ENCODE data around the gene SSH2.
A peak's percentile ranks its signal among the peaks of the same experiment; 100 is the strongest.
"Not testable (repeated sequence)": the region's sequence is repeated elsewhere in the genome, so short reads cannot be mapped to it uniquely, and the experiment has no call there.

The SSH2 gene

GRCh38 chr17:29728490-29728889 lies 201.5 kb downstream of the SSH2 start:
- DNase-seq: no peak

GRCh38 chr17:29726715-29727252 lies 203.2 kb downstream of the SSH2 start:
- no peak for DNase-seq

GRCh38 chr17:29725408-29725807 lies 204.6 kb downstream of the SSH2 start:
- DNase-seq: not testable (repeated sequence)

GRCh38 chr17:29723278-29724047 lies 206.6 kb downstream of the SSH2 start:
- no peak for DNase-seq

GRCh38 chr17:29722411-29723198 lies 207.4 kb downstream of the SSH2 start:
- peak; percentile 40 for DNase-seq

- DNase-seq: no peak
These were observed 209.5 kb downstream of the SSH2 start for GRCh38 chr17:29720551-29720950.

- DNase-seq: no peak
These were observed 210.6 kb downstream of the SSH2 start for GRCh38 chr17:29719469-29719868.

- DNase-seq: no peak
These were observed 211.5 kb downstream of the SSH2 start for GRCh38 chr17:29718446-29719039.

- no peak for DNase-seq
These were observed 212.2 kb downstream of the SSH2 start for GRCh38 chr17:29717817-29718216.

GRCh38 chr17:29716566-29716965 lies 213.5 kb downstream of the SSH2 start:
- DNase-seq: no peak

- no peak for DNase-seq
These were observed 214.3 kb downstream of the SSH2 start for GRCh38 chr17:29715680-29716079.

GRCh38 chr17:29714146-29714545 lies 215.9 kb downstream of the SSH2 start:
- DNase-seq: no peak

GRCh38 chr17:29713626-29714025 lies 216.4 kb downstream of the SSH2 start:
- no peak for DNase-seq

- DNase-seq: no peak
These were observed 218.2 kb downstream of the SSH2 start for GRCh38 chr17:29711588-29712385.

GRCh38 chr17:29710891-29711418 lies 219.1 kb downstream of the SSH2 start:
- no peak for DNase-seq

GRCh38 chr17:29710520-29710884 lies 219.5 kb downstream of the SSH2 start:
- no peak for DNase-seq

GRCh38 chr17:29709866-29710519 lies 220.0 kb downstream of the SSH2 start:
- no peak for DNase-seq

- no peak for DNase-seq
These were observed 222.8 kb downstream of the SSH2 start for GRCh38 chr17:29707212-29707571.

GRCh38 chr17:29706045-29706431 lies 224.0 kb downstream of the SSH2 start:
- DNase-seq: no peak

- no peak for DNase-seq
These were observed 224.6 kb downstream of the SSH2 start for GRCh38 chr17:29705386-29705785.

GRCh38 chr17:29699283-29699682 lies 230.7 kb downstream of the SSH2 start:
- no peak for DNase-seq

GRCh38 chr17:29698837-29699236 lies 231.2 kb downstream of the SSH2 start:
- DNase-seq: no peak

Data from stimulated activated CD4-positive, alpha-beta T cell treated with anti-CD3 and anti-CD28 coated beads, Interleukin-4, amount 100 ng/mL, for 24 hours (primary cell).